ENCODE measurements around the gene CACNA1I.
"Not testable (repeated sequence)": the region's sequence is repeated elsewhere in the genome, so short reads cannot be mapped to it uniquely, and the experiment has no call there.

CACNA1I gene

DNA sequence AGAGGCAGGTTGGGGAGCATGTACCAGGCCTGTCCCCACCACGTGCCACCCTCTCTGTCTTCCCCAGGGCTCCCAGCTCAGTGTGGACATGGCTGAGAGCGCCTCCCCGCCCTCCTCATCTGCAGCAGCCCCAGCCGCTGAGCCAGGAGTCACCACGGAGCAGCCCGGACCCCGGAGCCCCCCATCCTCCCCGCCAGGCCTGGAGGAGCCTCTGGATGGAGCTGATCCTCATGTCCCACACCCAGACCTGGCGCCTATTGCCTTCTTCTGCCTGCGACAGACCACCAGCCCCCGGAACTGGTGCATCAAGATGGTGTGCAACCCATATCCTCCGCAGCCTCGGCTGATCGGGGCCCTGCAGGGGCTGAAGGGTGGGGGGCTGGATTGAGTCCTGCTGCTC lies at the start of gene CACNA1I:
TSS of gene CACNA1I (plus strand) at position 89 of the 400 bp plus-strand sequence. CDS start at position 89, 0 bp downstream.
- DNase-seq (ENCODE audit: low read depth in 2 of 2): no peak

GRCh38 chr22:39521106-39521885 lies 49.3 kb upstream of the CACNA1I start:
- not testable (repeated sequence) for DNase-seq (ENCODE audit: low read depth in 2 of 2)

DNA sequence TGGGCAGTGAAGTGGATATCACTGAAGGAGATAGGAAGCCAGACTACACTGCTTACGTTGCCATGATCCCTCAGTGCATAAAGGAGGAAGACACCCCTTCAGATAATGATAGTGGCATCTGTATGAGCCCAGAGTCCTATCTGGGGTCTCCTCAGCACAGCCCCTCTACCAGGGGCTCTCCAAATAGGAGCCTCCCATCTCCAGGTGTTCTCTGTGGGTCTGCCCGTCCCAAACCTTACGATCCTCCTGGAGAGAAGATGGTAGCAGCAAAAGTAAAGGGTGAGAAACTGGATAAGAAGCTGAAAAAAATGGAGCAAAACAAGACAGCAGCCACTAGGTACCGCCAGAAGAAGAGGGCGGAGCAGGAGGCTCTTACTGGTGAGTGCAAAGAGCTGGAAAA lies 48.5 kb upstream of the CACNA1I start:
- DNase-seq (ENCODE audit: low read depth in 2 of 2): not testable (repeated sequence)

GRCh38 chr22:39522567-39523300 lies 47.8 kb upstream of the CACNA1I start:
- no peak for DNase-seq (ENCODE audit: low read depth in 2 of 2)

GRCh38 chr22:39524089-39524752 lies 46.3 kb upstream of the CACNA1I start:
- no peak for DNase-seq (ENCODE audit: low read depth in 2 of 2)

DNA sequence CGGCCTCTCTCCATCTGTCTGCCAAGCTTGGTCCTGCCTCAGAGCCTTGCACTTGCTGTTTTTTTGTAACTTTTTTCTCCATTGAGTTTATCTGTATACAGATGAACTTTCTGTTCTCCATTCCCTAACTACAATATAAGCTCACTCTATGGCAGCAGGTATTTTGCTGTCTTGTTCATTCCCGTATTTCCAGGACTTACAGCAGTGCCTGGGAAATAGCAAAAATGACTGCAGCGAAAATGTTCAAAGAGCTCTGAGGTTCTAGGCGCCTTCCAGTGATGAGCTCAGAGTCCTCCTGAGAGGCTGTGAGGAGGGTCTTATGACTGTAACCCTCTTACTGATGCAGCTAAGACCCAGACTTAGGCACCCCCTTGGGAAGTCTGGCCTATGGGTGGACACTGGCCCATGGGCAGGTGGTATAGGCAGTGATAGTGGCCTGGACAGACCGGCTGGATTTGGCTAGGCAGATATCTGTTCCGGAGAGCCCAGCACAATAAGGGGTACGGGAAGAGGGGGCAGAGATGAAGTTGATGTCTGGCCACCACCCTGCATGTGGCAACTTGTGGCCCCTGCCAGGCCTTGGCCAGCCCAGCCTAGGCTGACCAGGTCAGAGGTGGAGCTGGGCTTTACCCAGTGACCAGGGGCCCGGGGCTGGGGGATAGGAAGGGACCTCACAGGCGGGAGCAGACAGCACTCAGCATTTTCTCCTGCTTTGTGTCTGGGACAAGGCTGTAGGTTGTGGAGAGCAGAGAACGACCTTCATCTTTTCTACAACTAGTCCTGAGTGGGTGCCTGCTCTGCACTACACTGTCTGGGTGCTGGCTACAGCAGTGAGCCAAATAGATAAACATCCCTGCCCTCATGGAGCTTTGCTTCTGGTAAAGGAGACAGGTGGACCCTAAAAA lies 45.5 kb upstream of the CACNA1I start:
- DNase-seq (ENCODE audit: low read depth in 2 of 2): no peak

DNA sequence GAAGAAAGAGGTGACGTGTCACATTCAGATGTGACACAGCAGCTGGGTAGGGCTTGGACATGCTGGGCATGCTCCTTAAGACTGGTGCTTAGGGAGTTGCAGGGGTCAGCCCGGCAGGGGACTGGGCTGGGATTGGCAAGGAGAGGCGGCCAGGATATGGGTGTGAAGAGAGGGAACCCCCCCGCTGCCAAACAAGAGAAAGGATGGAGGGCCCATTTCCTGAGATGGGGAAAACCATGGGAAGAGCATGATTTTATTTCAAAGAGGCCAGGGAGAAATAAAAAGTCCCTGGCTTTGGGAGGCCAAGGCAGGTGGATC lies 44.9 kb upstream of the CACNA1I start:
- no peak for DNase-seq (ENCODE audit: low read depth in 2 of 2)

GRCh38 chr22:39526736-39527171 lies 43.8 kb upstream of the CACNA1I start:
- DNase-seq (ENCODE audit: low read depth in 2 of 2): no peak

- DNase-seq (ENCODE audit: low read depth in 2 of 2): no peak
These were observed 43.0 kb upstream of the CACNA1I start for GRCh38 chr22:39527481-39527961.

- DNase-seq (ENCODE audit: low read depth in 2 of 2): no peak
These were observed 42.4 kb upstream of the CACNA1I start for GRCh38 chr22:39528080-39528661.

DNA sequence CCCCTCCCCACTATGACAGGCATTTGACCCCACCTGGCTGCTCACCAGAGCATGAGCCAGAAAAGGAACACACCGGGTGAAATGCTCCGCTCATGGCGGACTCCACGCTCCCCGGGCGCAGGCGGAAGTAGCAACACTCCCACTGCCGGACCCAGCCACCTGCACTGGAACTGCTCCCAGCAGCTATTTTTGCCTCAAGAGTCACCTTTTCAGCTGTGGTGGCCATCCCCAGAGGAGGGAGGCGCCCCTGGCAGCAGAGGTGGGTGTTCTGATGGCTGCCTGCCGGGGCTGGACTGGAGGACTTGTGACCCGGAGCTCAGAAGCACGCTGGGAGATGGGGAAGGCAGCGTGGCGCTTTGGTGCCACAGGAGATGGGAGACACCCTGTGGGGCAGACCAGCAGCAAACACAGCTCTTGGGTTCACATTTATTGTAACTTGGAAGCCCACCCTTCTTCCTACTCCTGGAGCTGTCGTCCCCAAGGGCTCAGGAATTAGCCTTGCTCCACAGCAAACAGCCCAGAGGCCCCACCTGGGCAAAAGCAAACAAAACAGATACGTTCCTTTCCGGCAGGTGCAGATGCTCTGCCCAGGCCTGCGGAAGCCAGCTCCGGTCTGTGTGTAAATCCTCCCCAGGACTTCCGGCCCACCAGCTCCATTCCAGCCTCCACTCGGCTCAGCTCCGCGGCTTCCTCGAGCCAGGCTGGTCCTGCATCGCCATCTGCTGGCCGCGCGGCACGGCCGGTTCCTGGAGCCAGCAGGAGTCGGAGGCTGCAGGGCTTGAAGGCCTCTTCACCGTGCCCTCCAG lies 41.7 kb upstream of the CACNA1I start:
- DNase-seq (ENCODE audit: low read depth in 2 of 2): peak; percentile 83 to 85

DNA sequence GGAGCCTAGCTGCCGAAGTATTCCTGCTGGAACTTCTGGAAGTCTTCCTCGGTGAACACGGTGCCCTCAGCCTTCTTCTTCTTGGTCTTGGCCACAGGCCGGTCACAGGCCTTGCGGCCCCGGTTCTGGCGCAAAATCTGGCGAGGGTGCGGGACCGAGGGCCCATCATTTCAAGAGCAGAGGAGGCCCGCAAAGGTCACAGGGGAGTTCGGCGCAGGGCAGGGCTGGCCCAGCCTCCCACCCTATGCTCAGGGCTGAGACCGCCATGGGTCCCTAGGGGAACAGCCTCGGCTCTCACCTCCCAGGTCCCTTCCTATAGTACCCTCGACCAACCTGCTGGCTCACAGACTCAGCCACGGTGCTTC lies 41.1 kb upstream of the CACNA1I start:
- no peak for DNase-seq (ENCODE audit: low read depth in 2 of 2)

DNA sequence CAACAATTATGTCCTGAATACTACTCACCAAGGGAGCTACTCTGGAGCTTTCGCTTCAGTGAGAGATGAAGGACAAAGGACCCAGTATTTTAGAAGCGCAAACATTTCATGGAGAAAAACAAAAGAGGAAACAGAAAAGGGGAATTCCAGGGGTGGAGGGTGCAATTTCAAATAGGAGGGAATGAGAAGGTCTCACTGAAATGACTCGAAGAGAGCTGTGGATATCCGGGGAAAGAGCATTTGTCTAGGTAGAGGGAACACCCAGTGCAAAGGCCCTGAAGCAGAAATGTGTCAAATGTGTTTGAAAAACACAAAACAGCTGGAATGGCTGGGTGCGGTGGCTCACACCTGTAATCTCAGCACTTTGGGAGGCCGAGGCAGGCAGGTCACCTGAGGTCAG lies 40.4 kb upstream of the CACNA1I start:
- no peak for DNase-seq (ENCODE audit: low read depth in 2 of 2)

GRCh38 chr22:39530692-39531331 lies 39.7 kb upstream of the CACNA1I start:
- DNase-seq (ENCODE audit: low read depth in 2 of 2): no peak

- DNase-seq (ENCODE audit: low read depth in 2 of 2): peak; percentile 97 to 99
These were observed 38.1 kb upstream of the CACNA1I start, which contains the start of gene RPS19BP1 for GRCh38 chr22:39532215-39533073. TSS of gene RPS19BP1 (minus strand) at chr22:39532748. CDS start at chr22:39532738, 10 bp downstream.

- no peak for DNase-seq (ENCODE audit: low read depth in 2 of 2)
These were observed 36.5 kb upstream of the CACNA1I start for GRCh38 chr22:39534092-39534506.

- peak; percentile 70 to 78 for DNase-seq (ENCODE audit: low read depth in 2 of 2)
These were observed 35.8 kb upstream of the CACNA1I start for GRCh38 chr22:39534591-39535356.

- no peak for DNase-seq (ENCODE audit: low read depth in 2 of 2)
These were observed 35.2 kb upstream of the CACNA1I start for GRCh38 chr22:39535357-39535725.
